ENCODE results near the gene GHRH.

GHRH gene, protein sequence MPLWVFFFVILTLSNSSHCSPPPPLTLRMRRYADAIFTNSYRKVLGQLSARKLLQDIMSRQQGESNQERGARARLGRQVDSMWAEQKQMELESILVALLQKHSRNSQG

DNA sequence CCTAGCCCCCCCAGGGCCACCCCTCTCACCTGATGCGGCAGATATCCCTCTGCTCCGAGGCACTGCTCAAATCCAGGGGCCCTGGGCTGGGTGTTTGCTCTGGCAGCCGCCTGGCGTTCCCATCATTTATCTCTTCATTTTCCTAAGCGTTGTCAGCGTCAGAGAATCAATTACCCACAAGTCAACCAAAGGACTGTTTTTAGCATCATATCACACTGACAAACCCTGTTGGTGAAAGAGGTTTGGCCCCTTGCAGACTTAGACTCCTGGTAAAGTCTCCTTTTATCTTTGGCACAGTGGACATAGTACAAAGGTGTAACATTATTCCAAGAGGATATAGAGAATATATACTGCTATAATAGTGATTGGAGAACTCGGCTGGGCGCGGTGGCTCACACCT lies at the start of gene GHRH:
Gene GHRH, minus strand, starts transcription at position 101 of the 400 bp plus-strand sequence. CDS start 4,925 bp downstream, outside the sequence.
- Histone ChIP-seq H3K27ac (ENCODE audit: low read length) (no peak within 1 kb of the TSS), H3K4me2 (ENCODE audit: insufficient read depth, low read length) (no peak within 1 kb of the TSS), H3K9me3 (ENCODE audit: insufficient read depth, low read length, severe bottlenecking) (no peaks in the 10 kb centered on the region), H2AFZ (ENCODE audit: low read depth, low read length) (no peak within 1 kb of the TSS), H3K79me2 (ENCODE audit: insufficient read depth, low read length) (no peaks in the 10 kb centered on the region), H3K36me3 (ENCODE audit: insufficient read depth, low read length) (no peaks in the 10 kb centered on the region), H4K20me1 (ENCODE audit: insufficient read depth, low read length) (no peaks in the 10 kb centered on the region; the same call in 1 of the 2 replicates), H3K4me3 (ENCODE audit: low read depth in 1 of 2, low read length in 2 of 2) (no peak within 1 kb of the TSS), H3K4me1 (ENCODE audit: insufficient read depth, low read length) (no peaks in the 10 kb centered on the region), H3K27me3 (ENCODE audit: insufficient read depth, low read length, poor library complexity) (peaks cover 14% of the 10 kb centered on the region), H3K9ac (ENCODE audit: low read depth, low read length) (no peak within 1 kb of the TSS)
- ATAC-seq (ENCODE audit: insufficient read depth, low read depth), result no peak
- TF ChIP-seq, protein P1, sequence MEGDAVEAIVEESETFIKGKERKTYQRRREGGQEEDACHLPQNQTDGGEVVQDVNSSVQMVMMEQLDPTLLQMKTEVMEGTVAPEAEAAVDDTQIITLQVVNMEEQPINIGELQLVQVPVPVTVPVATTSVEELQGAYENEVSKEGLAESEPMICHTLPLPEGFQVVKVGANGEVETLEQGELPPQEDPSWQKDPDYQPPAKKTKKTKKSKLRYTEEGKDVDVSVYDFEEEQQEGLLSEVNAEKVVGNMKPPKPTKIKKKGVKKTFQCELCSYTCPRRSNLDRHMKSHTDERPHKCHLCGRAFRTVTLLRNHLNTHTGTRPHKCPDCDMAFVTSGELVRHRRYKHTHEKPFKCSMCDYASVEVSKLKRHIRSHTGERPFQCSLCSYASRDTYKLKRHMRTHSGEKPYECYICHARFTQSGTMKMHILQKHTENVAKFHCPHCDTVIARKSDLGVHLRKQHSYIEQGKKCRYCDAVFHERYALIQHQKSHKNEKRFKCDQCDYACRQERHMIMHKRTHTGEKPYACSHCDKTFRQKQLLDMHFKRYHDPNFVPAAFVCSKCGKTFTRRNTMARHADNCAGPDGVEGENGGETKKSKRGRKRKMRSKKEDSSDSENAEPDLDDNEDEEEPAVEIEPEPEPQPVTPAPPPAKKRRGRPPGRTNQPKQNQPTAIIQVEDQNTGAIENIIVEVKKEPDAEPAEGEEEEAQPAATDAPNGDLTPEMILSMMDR (IDR thresholded peaks at IDR 0.05; ENCODE audit: borderline replicate concordance, extremely low read depth, low read length, poor library complexity, severe bottlenecking), result no peak
- no peak for TF ChIP-seq EZH2 (IDR thresholded peaks at IDR 0.05; ENCODE audit: borderline replicate concordance, low read depth, low read length, severe bottlenecking)
- DNase-seq, result no peak

DNA sequence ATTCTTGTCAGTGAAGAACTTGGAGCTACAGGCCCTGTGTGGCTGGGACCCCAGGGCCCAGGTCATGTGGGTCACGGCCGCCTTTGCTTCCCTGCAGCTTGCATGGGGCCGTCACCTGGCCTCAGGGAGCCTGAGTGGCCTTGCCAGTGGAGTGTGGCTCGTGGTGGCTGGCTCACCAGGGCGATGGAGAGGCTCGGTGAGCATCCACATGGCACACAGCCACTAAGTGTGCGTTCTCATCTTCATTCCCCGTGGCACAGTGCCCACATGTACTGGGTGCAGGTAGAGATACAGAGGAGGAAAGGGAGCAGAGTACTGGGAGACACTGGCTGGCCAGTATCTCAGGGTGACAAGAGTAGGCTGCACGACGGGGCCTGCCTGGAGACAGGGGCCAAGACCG lies 49.3 kb upstream of the GHRH start:
- H3K79me2 ChIP-seq (ENCODE audit: insufficient read depth, low read length), result peaks cover 52% of the 10 kb centered on the region
- no peak for TF ChIP-seq EZH2 (IDR thresholded peaks at IDR 0.05; ENCODE audit: borderline replicate concordance, low read depth, low read length, severe bottlenecking)
- TF ChIP-seq, protein P1 (IDR thresholded peaks at IDR 0.05; ENCODE audit: borderline replicate concordance, extremely low read depth, low read length, poor library complexity, severe bottlenecking), result no peak
- H3K36me3 ChIP-seq (ENCODE audit: insufficient read depth, low read length), result peaks cover 73% of the 10 kb centered on the region
- peaks cover 62% of the 10 kb centered on the region for H4K20me1 ChIP-seq (ENCODE audit: insufficient read depth, low read length)
- H3K9ac ChIP-seq (ENCODE audit: low read depth, low read length), result no peak overlapping the region
- ATAC-seq (ENCODE audit: insufficient read depth, low read depth) (no peak), DNase-seq (no peak)
- no peaks in the 10 kb centered on the region for H3K27me3 ChIP-seq (ENCODE audit: insufficient read depth, low read length, poor library complexity)
- H3K4me2 ChIP-seq (ENCODE audit: insufficient read depth, low read length), result no peak overlapping the region
- H3K9me3 ChIP-seq (ENCODE audit: insufficient read depth, low read length, severe bottlenecking), result no peaks in the 10 kb centered on the region
- H3K27ac ChIP-seq (ENCODE audit: low read length), result no peak overlapping the region
- H2AFZ ChIP-seq (ENCODE audit: low read depth, low read length), result no peak overlapping the region
- 0 out of 2 replicates have a peak, but pooled peaks cover 3% of the 10 kb centered on the region for H3K4me1 ChIP-seq (ENCODE audit: insufficient read depth, low read length)
- H3K4me3 ChIP-seq (ENCODE audit: low read depth in 1 of 2, low read length in 2 of 2), result no peak overlapping the region

DNA sequence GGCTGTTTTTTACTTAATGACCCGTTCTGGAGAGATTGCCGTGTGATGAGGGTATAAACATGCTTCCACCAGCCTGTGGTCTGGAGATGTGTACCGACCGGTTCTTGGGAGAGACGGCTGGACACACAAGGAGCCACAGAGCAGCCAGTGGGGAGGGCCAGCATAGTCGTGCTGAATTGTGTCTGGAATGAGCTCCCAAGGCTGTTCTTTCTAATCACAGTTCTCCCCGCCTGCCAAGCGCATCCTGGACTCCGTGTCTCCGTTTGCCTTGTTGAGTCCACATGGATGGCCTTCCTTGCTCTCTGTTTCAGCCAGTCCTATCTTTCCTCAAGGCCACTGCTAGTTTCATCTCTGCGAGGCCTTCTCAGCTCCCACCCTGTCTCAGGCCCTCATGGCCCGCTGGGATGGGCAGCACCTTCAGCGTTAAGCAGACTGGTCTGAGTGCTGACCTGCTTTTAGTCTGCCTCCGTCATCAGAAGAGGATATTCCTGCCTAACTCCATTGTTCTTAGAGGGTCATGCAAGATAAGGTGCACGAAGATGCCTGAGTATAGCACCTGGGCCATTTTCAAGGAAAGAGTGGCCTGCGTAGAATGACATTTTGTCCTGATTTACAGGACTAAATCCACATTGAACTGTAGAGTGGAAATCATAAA lies 48.4 kb upstream of the GHRH start:
- ATAC-seq (ENCODE audit: insufficient read depth, low read depth) (no peak), DNase-seq (no peak)
- no peak overlapping the region for H2AFZ ChIP-seq (ENCODE audit: low read depth, low read length)
- H3K27ac ChIP-seq (ENCODE audit: low read length), result no peak overlapping the region
- H3K79me2 ChIP-seq (ENCODE audit: insufficient read depth, low read length), result peaks cover 56% of the 10 kb centered on the region
- H4K20me1 ChIP-seq (ENCODE audit: insufficient read depth, low read length), result peaks cover 55% of the 10 kb centered on the region
- H3K27me3 ChIP-seq (ENCODE audit: insufficient read depth, low read length, poor library complexity), result no peaks in the 10 kb centered on the region
- no peaks in the 10 kb centered on the region for H3K4me1 ChIP-seq (ENCODE audit: insufficient read depth, low read length)
- H3K4me3 ChIP-seq (ENCODE audit: low read depth in 1 of 2, low read length in 2 of 2), result no peak overlapping the region
- H3K4me2 ChIP-seq (ENCODE audit: insufficient read depth, low read length), result no peak overlapping the region
- H3K9me3 ChIP-seq (ENCODE audit: insufficient read depth, low read length, severe bottlenecking), result no peaks in the 10 kb centered on the region
- TF ChIP-seq, protein P1 (IDR thresholded peaks at IDR 0.05; ENCODE audit: borderline replicate concordance, extremely low read depth, low read length, poor library complexity, severe bottlenecking), result no peak
- no peak for TF ChIP-seq EZH2 (IDR thresholded peaks at IDR 0.05; ENCODE audit: borderline replicate concordance, low read depth, low read length, severe bottlenecking)
- no peak overlapping the region for H3K9ac ChIP-seq (ENCODE audit: low read depth, low read length)
- peaks cover 69% of the 10 kb centered on the region for H3K36me3 ChIP-seq (ENCODE audit: insufficient read depth, low read length)

All from DND-41 (cell line).